NCI-H146 (cell line): ENCODE data around the gene CX3CR1.

ENCODE experiments used
- DNase-seq: peaks from one replicate; lab custom pipeline; 2025; lab: John Stamatoyannopoulos, UW

The CX3CR1 gene

GRCh38 chr3:39222939-39223338 is 56.9 kb downstream of the CX3CR1 start:
- no peak for DNase-seq

GRCh38 chr3:39222462-39222861 is 57.4 kb downstream of the CX3CR1 start:
- DNase-seq, result no peak

DNA sequence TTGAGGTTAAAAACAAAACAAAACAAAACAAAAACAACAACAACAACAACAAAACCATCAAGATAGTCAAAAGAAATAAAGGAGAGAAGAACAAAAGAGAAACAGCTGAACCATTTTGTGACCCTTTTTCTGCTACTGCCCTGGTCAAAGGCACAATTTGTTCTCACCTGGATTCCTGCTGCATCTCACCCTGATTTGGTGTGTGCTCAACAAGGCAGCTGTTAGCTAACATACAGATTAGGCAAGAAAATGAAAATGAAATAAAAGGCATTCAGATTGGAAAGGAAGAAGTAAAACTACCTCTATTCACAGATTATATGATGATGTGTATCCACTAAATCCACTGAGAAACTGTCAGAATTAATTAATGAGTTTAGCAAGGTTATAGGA is 58.7 kb downstream of the CX3CR1 start:
- DNase-seq, result no peak

- DNase-seq, result no peak
Observed at GRCh38 chr3:39220407-39221140, 59.3 kb downstream of the CX3CR1 start.

DNA sequence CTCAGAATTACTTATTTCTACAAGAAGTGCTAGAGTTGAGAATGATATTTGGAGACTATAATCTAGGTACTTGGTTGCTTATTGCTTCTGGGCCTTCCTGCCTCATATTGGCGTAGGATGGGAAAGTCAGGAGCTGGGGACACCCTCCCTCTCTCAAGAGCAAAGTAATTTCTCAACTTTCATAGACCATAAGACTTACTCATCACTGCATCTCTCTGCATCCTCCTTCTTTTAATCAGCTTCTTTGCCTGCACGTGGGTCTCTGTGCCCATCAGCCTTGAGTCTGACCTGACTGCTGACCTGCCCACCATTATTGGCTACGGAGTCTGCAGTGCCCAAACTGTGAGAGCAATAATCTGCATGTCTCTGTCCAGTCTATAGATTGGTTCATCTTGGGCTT is 60.1 kb downstream of the CX3CR1 start:
- no peak for DNase-seq

DNA sequence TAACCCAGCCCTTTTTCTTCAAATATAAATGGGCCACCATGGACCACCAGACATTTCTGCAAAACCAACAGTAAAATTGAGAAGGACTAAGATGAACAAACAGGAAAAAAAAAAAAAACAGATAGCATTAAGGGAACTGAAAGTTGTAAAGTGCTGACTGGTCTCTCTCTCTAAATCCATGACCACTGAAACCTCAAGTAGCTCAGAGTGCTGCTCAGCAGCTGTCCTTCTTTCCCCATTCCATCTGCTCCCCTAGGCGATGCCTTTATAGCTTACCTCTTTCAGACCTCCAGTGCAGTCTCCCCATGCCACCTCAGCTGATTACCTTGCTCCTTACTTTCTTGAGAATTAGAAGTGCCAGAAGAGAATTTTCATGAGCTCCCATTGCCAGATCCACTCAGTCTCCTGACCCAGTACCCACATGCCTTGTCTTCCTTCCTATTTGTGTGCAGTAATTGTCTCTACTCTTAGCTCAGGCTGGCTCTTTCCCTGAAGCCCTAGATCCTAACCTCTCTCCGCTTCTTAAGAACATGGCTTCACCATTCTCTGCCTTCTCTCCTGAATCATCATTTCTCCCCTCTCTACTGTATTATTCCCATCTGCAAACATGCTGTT is 63.6 kb downstream of the CX3CR1 start:
- DNase-seq, result no peak

GRCh38 chr3:39213613-39214012 is 66.2 kb downstream of the CX3CR1 start:
- no peak for DNase-seq
